Measurements from ENCODE around the gene ICAM1. TPM values are rescaled to one million over a fixed set of nuclear protein-coding genes. Genes with fewer than 3 reads are reported as not detected.
"Not testable (repeated sequence)": the region's sequence is repeated elsewhere in the genome, so short reads cannot be mapped to it uniquely, and the experiment has no call there.

Gene ICAM1
- total and polyA plus RNA-seq, 2 donors = 18.2 to 24.6 TPM

GRCh38 chr19:10269333-10270179 is 1.4 kb upstream of the ICAM1 start:
- peak overlapping the region; percentile 37 to 54 for H3K4me3 ChIP-seq (ENCODE audit: low read length in 2 of 2)
- H3K36me3 ChIP-seq (ENCODE audit: control insufficient read depth in 2 of 2, insufficient read depth in 2 of 2, low read length in 1 of 2) = no peaks in the 10 kb centered on the region
- no peaks in the 10 kb centered on the region for H3K9me3 ChIP-seq (ENCODE audit: control insufficient read depth in 2 of 2, insufficient read depth in 1 of 2, low read length in 1 of 2)
- peaks cover 24 to 26% of the 10 kb centered on the region in 2 donors for H3K4me1 ChIP-seq (ENCODE audit: control insufficient read depth in 2 of 2, insufficient read depth in 2 of 2, low read length in 2 of 2)
- peak in 4 of 9 donors; percentile 71 to 83 (median 78) for DNase-seq (ENCODE audit: low read depth in 6 of 9, low spot score in 9 of 9)
- peaks cover 4 to 28% of the 10 kb centered on the region in 2 donors for H3K27me3 ChIP-seq (ENCODE audit: control insufficient read depth in 2 of 2, insufficient read depth in 1 of 2, low read length in 1 of 2)
- peak overlapping the region; percentile 84 for H3K27ac ChIP-seq (ENCODE audit: low read depth in 1 of 2, low read length in 1 of 2)
- WGBS = 3% methylated on average over 59 of the region's 59 CpGs

- Histone ChIP-seq H3K4me1 (ENCODE audit: control insufficient read depth in 2 of 2, insufficient read depth in 2 of 2, low read length in 2 of 2) (peaks cover 24 to 26% of the 10 kb centered on the region in 2 donors), H3K4me3 (ENCODE audit: low read length in 2 of 2) (peak overlapping the region; percentile 37 to 54), H3K9me3 (ENCODE audit: control insufficient read depth in 2 of 2, insufficient read depth in 1 of 2, low read length in 1 of 2) (no peaks in the 10 kb centered on the region), H3K27ac (ENCODE audit: low read depth in 1 of 2, low read length in 1 of 2) (peak overlapping the region; percentile 84), H3K27me3 (ENCODE audit: control insufficient read depth in 2 of 2, insufficient read depth in 1 of 2, low read length in 1 of 2) (peaks cover 4 to 28% of the 10 kb centered on the region in 2 donors), H3K36me3 (ENCODE audit: control insufficient read depth in 2 of 2, insufficient read depth in 2 of 2, low read length in 1 of 2) (peaks cover 0 to 3% of the 10 kb centered on the region in 2 donors)
- DNase-seq (ENCODE audit: low read depth in 6 of 9, low spot score in 9 of 9) = peak in 1 of 9 donors; percentile 55
- WGBS = under 1% methylated on average over 37 of the region's 37 CpGs
Measured at GRCh38 chr19:10270180-10270615, 722 bp upstream of the ICAM1 start.

GRCh38 chr19:10271543-10272086 is 695 bp downstream of the ICAM1 start:
- H3K9me3 ChIP-seq (ENCODE audit: control insufficient read depth in 2 of 2, insufficient read depth in 1 of 2, low read length in 1 of 2) = no peaks in the 10 kb centered on the region
- H3K27me3 ChIP-seq (ENCODE audit: control insufficient read depth in 2 of 2, insufficient read depth in 1 of 2, low read length in 1 of 2) = peaks cover 4 to 28% of the 10 kb centered on the region in 2 donors
- peak overlapping the region; percentile 37 to 54 for H3K4me3 ChIP-seq (ENCODE audit: low read length in 2 of 2)
- DNase-seq (ENCODE audit: low read depth in 6 of 9, low spot score in 9 of 9) = peak in 1 of 9 donors; percentile 68
- H3K27ac ChIP-seq (ENCODE audit: low read depth in 1 of 2, low read length in 1 of 2) = peak overlapping the region; percentile 59 to 84
- H3K36me3 ChIP-seq (ENCODE audit: control insufficient read depth in 2 of 2, insufficient read depth in 2 of 2, low read length in 1 of 2) = peaks cover 0 to 3% of the 10 kb centered on the region in 2 donors
- peaks cover 24 to 26% of the 10 kb centered on the region in 2 donors for H3K4me1 ChIP-seq (ENCODE audit: control insufficient read depth in 2 of 2, insufficient read depth in 2 of 2, low read length in 2 of 2)
- 29% methylated on average over 12 of the region's 12 CpGs for WGBS

GRCh38 chr19:10274589-10274988 is 3.7 kb downstream of the ICAM1 start:
- peak overlapping the region in 1 of 2 donors; percentile 60 for H3K27ac ChIP-seq (ENCODE audit: low read depth in 1 of 2, low read length in 1 of 2)

GRCh38 chr19:10277795-10278589 is 7.1 kb downstream of the ICAM1 start:
- no peak for DNase-seq (ENCODE audit: low read depth in 6 of 9, low spot score in 9 of 9)
- H3K27ac ChIP-seq (ENCODE audit: low read depth in 1 of 2, low read length in 1 of 2) = no peak overlapping the region
- H3K4me1 ChIP-seq (ENCODE audit: control insufficient read depth in 2 of 2, insufficient read depth in 2 of 2, low read length in 2 of 2) = no peaks in the 10 kb centered on the region
- 95% methylated on average over 9 of the region's 9 CpGs for whole genome bisulfite sequencing
- H3K9me3 ChIP-seq (ENCODE audit: control insufficient read depth in 2 of 2, insufficient read depth in 1 of 2, low read length in 1 of 2) = no peaks in the 10 kb centered on the region
- no peak overlapping the region for H3K4me3 ChIP-seq (ENCODE audit: low read length in 2 of 2)
- H3K27me3 ChIP-seq (ENCODE audit: control insufficient read depth in 2 of 2, insufficient read depth in 1 of 2, low read length in 1 of 2) = no peaks in the 10 kb centered on the region
- H3K36me3 ChIP-seq (ENCODE audit: control insufficient read depth in 2 of 2, insufficient read depth in 2 of 2, low read length in 1 of 2) = peaks cover 0 to 3% of the 10 kb centered on the region in 2 donors

More at GRCh38 chr19:10274589-10274988, 3.7 kb downstream of the ICAM1 start:
- Histone ChIP-seq H3K4me3 (ENCODE audit: low read length in 2 of 2) (no peak overlapping the region), H3K36me3 (ENCODE audit: control insufficient read depth in 2 of 2, insufficient read depth in 2 of 2, low read length in 1 of 2) (peaks cover 0 to 3% of the 10 kb centered on the region in 2 donors), H3K9me3 (ENCODE audit: control insufficient read depth in 2 of 2, insufficient read depth in 1 of 2, low read length in 1 of 2) (no peaks in the 10 kb centered on the region), H3K27me3 (ENCODE audit: control insufficient read depth in 2 of 2, insufficient read depth in 1 of 2, low read length in 1 of 2) (peaks cover 4 to 27% of the 10 kb centered on the region in 2 donors), H3K4me1 (ENCODE audit: control insufficient read depth in 2 of 2, insufficient read depth in 2 of 2, low read length in 2 of 2) (peaks cover 23 to 24% of the 10 kb centered on the region in 2 donors)
- WGBS = 95% methylated on average over 10 of the region's 10 CpGs
- no peak for DNase-seq (ENCODE audit: low read depth in 6 of 9, low spot score in 9 of 9)

- peaks cover 0 to 9% of the 10 kb centered on the region in 2 donors for H3K36me3 ChIP-seq (ENCODE audit: control insufficient read depth in 2 of 2, insufficient read depth in 2 of 2, low read length in 1 of 2)
- H3K27ac ChIP-seq (ENCODE audit: low read depth in 1 of 2, low read length in 1 of 2) = no peak overlapping the region
Measured at GRCh38 chr19:10278935-10279334, 8.0 kb downstream of the ICAM1 start.

GRCh38 chr19:10279737-10280442 is 9.0 kb downstream of the ICAM1 start:
- Histone ChIP-seq H3K4me3 (ENCODE audit: low read length in 2 of 2) (no peak overlapping the region), H3K27ac (ENCODE audit: low read depth in 1 of 2, low read length in 1 of 2) (no peak overlapping the region), H3K4me1 (ENCODE audit: control insufficient read depth in 2 of 2, insufficient read depth in 2 of 2, low read length in 2 of 2) (peaks cover 0 to 2% of the 10 kb centered on the region in 2 donors), H3K27me3 (ENCODE audit: control insufficient read depth in 2 of 2, insufficient read depth in 1 of 2, low read length in 1 of 2) (peaks cover 0 to 4% of the 10 kb centered on the region in 2 donors), H3K36me3 (ENCODE audit: control insufficient read depth in 2 of 2, insufficient read depth in 2 of 2, low read length in 1 of 2) (peaks cover 0 to 13% of the 10 kb centered on the region in 2 donors), H3K9me3 (ENCODE audit: control insufficient read depth in 2 of 2, insufficient read depth in 1 of 2, low read length in 1 of 2) (no peaks in the 10 kb centered on the region)
- DNase-seq (ENCODE audit: low read depth in 6 of 9, low spot score in 9 of 9) = no peak
- WGBS = 44% methylated on average over 5 of the region's 5 CpGs

More at GRCh38 chr19:10278935-10279334, 8.0 kb downstream of the ICAM1 start:
- Histone ChIP-seq H3K4me1 (ENCODE audit: control insufficient read depth in 2 of 2, insufficient read depth in 2 of 2, low read length in 2 of 2) (no peaks in the 10 kb centered on the region), H3K9me3 (ENCODE audit: control insufficient read depth in 2 of 2, insufficient read depth in 1 of 2, low read length in 1 of 2) (no peaks in the 10 kb centered on the region), H3K27me3 (ENCODE audit: control insufficient read depth in 2 of 2, insufficient read depth in 1 of 2, low read length in 1 of 2) (peaks cover 0 to 3% of the 10 kb centered on the region in 2 donors), H3K4me3 (ENCODE audit: low read length in 2 of 2) (no peak overlapping the region)
- WGBS = 98% methylated on average over 1 of the region's 1 CpG
- DNase-seq (ENCODE audit: low read depth in 6 of 9, low spot score in 9 of 9) = no peak

- H3K4me3 ChIP-seq (ENCODE audit: low read length in 2 of 2); DNase-seq (ENCODE audit: low read depth in 6 of 9, low spot score in 9 of 9); H3K27ac ChIP-seq (ENCODE audit: low read depth in 1 of 2, low read length in 1 of 2); H3K9me3 ChIP-seq (ENCODE audit: control insufficient read depth in 2 of 2, insufficient read depth in 1 of 2, low read length in 1 of 2): not testable (repeated sequence)
- peaks cover 0 to 23% of the 10 kb centered on the region in 2 donors for H3K36me3 ChIP-seq (ENCODE audit: control insufficient read depth in 2 of 2, insufficient read depth in 2 of 2, low read length in 1 of 2)
- peaks cover 7 to 22% of the 10 kb centered on the region in 2 donors for H3K4me1 ChIP-seq (ENCODE audit: control insufficient read depth in 2 of 2, insufficient read depth in 2 of 2, low read length in 2 of 2)
- H3K27me3 ChIP-seq (ENCODE audit: control insufficient read depth in 2 of 2, insufficient read depth in 1 of 2, low read length in 1 of 2) = peaks cover 11 to 18% of the 10 kb centered on the region in 2 donors
- WGBS = 94% methylated on average over 5 of the region's 5 CpGs
Measured at GRCh38 chr19:10282043-10282442, 11.1 kb downstream of the ICAM1 start.

All from thymus (tissue), 11 donors.